GM10266 (cell line): ENCODE measurements around the gene GPR83.

Experiments used
- DNase-seq: peaks from one replicate; pipeline ENCODE4 v3.0.0; 2012; ENCODE audit errors: extremely low spot score
- CTCF ChIP-seq: IDR thresholded peaks from 2 replicates; pipeline ENCODE4 v1.5.1; 2012; ENCODE audit warnings: mild to moderate bottlenecking, low read depth; ENCODE audit not compliant: control insufficient read depth, insufficient read depth; ENCODE audit errors: missing control alignments

GPR83 gene

DNA sequence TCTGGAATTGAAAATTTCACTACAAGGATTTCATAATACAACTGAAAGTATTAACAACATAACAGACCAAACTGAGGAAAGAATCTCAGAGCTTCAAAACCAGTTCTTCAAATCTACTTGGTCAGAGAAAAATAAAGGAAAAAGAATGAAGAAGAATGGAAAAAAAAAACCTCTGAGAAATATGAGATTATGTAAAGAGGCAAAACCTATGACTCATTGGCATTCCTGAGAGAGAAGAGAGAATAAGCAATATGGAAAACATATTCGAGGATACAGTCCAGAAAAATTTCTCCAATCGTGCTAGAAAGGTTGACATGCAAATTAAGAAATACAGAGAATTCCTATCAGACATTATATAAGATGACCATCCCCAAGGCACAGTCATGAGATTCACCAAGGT lies 23.4 kb upstream of the GPR83 start:
- DNase-seq = no peak
- TF ChIP-seq CTCF = no peak

DNA sequence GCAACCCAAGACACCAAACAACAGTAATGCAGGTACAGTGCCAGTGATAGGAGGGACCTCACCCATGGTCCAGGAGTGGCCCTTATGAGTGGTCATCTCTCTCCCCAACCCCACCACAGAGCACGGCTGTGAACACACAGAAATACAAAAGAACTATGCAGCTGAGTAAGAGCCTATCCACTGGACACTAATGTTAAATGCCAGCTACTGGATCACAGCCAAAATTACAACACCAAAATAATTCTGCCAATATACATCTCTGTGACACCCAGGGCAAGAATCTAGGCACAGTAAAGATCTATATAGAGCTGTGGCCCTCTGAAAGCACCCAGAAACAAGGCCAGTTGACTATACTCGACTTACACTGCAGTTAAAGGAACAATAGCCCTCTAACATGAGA lies 22.8 kb upstream of the GPR83 start:
- no peak for TF ChIP-seq CTCF
- no peak for DNase-seq

DNA sequence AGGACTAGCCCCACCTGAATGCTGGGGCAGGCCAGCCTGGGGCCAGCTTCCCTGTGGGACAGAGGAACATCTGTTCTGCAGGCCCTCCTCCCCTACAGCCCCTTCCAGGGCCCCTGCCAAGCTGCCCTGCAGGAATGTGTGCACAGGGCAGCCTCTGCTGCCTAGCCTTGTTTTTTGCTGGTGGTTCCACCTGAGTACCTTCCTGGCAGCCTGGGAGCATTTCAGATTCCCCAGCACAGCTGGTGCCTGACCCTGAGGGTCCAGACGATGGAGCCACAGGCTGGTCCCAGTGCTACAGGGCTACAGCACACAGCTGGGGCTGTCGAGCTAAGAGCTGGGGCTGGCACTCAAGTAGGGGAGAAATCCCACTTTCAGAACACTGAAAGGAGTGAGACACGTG lies 22.3 kb upstream of the GPR83 start:
- TF ChIP-seq CTCF = no peak
- DNase-seq = no peak

DNA sequence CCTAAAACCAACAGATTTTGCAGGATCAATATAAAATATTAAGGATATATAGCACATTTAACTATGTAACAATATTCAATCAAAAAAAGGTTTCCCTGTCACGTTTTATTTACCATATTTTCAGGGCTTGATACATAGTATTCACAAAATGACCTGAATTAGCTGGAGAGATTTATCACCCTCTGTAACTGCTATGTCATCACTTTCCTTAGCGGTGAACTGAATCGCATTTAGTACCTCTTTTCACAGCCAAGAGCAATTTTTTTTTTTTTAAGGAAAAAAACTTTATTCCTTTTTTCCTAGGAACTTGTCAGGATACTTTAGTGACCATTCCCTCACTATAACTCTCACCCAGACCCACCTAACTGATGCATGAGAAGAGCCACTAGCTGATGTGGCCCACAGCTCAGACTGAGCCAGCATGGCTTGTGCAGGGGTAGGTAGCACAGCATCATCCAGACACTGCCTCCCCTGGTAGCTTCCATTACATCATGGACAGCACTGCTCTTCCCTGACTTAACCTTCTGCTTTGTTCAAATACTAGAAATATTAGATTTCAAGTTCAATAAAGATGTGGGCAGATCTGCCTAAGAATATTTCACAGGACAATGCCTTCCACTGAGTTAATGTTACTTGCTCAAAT lies 17.0 kb upstream of the GPR83 start:
- TF ChIP-seq CTCF = no peak
- no peak for DNase-seq

- no peak for DNase-seq
- no peak for TF ChIP-seq CTCF
Measured at GRCh38 chr11:94417386-94417987, 16.3 kb upstream of the GPR83 start.

- TF ChIP-seq CTCF = no peak
- no peak for DNase-seq
Measured at GRCh38 chr11:94405062-94405833, 4.0 kb upstream of the GPR83 start.

DNA sequence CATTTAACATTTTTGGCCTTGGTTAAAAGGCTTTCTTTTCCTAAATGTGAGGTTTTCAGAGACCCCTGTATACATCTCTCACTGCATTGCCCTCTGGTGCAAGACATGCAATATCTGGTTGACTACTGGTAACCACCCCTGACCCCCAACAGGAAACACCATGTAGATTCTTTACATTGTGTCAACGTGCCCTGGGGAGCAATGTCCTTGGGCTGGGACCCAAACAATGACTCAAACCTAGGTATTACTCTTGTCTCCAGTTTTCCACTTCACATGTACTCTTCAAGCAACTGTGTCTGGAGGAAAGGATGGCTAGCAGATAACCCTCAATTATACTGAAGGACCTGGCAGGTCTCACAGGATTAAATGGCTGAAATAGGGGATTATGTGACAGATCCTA lies 1.1 kb upstream of the GPR83 start:
- DNase-seq = no peak
- no peak for TF ChIP-seq CTCF
